NCI-H146 treated with DMSO at 0.1 percent for 48 hours (cell line): ENCODE results near the gene GDI1.

Source experiments
- DNase-seq: peaks from one replicate; lab custom pipeline; 2025; ENCODE audit not compliant: unreplicated experiment; lab: John Stamatoyannopoulos, UW

Gene GDI1

GRCh38 chrX:154436374-154436982 lies 476 bp upstream of the GDI1 start:
- peak; percentile 2 for DNase-seq

DNA sequence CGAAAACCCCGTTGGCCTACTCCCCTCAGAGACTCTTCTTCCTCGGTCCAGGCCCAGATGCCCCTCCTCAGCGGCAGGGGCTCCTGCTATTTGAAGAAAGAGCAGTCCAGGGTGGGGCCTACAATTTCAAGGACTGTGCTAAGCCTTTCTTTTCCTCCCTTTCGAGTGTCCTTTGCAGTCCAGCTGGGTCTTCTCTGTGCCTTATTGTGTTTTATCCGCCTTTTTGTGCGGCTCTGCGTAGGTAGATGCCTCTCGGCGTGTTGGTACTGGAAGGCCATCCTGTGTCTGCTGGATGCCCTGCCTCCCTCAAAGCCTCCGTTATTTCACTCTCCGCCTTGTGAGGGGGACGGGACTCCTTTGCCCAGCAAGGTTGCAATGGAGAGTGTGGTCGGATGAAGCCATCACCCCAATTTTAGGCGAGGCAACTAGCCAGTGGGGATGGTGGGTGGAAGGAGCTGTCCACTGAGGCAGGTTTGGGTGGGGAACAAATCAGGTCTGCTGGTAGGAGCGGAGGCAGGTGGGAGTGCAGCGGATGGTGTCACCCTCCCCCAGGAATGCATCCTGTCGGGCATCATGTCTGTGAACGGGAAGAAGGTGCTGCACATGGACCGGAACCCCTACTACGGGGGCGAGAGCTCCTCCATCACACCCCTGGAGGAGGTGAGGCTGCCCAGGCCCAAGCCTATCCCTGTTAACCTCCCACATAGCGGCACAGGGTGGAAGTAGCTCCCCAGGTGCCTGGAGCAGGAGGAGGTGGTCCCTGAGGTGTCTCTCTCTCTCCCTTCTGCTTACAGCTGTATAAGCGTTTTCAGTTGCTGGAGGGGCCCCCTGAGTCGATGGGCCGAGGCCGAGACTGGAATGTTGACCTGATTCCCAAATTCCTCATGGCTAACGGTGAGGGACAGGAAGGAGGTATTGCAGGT lies 1.3 kb downstream of the GDI1 start:
- DNase-seq = no peak

DNA sequence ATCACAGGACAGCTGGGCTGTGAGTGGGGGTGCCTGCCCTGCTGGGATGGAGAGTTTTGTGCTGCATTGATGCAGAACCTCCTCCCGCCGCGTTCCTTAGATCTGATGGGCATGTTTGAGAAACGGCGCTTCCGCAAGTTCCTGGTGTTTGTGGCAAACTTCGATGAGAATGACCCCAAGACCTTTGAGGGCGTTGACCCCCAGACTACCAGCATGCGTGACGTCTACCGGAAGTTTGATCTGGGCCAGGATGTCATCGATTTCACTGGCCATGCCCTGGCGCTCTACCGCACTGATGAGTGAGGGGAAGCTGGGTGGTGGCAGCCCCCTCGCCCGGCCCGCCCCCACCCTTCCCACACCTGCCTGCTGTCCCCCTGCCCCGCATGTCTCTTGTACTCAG lies 2.9 kb downstream of the GDI1 start:
- DNase-seq = no peak

DNA sequence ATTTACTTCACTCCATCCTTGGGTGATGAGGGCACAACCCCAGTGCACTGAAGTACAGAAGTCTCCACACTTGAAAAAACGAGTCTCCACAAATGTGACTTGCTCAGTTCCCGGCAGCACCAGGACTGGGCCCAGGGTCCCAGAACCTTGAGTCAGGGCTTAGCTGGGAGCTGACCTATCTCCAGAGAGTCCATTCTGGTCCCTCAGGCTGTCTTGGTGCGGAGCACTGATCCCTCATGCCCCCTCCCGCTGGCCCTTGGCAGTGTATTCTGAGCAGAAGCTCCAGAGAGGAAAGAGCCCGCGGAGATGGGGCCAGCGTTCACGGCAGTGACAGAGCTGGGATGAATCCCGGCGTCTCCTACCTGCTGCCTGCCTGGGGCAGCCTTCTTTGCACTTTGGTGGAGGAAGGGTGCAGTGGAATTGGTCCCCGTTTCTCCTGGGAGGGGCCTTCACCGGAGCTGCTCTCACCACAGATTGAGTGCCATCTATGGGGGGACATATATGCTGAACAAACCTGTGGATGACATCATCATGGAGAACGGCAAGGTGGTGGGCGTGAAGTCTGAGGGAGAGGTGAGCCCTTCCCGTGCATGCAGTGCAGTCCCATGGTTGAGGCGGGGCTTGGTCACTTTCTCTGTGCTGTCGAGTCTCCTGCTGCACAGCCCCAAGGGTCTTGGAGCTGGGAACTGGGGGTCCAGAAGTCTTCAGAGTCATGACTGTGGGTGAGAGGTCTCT lies 3.8 kb downstream of the GDI1 start:
- DNase-seq = no peak

GRCh38 chrX:154441564-154441963 lies 4.6 kb downstream of the GDI1 start:
- DNase-seq = no peak

- no peak for DNase-seq
These were observed 5.2 kb downstream of the GDI1 start for GRCh38 chrX:154441984-154442707.

- DNase-seq = no peak
These were observed 6.5 kb downstream of the GDI1 start for GRCh38 chrX:154443479-154443910.

DNA sequence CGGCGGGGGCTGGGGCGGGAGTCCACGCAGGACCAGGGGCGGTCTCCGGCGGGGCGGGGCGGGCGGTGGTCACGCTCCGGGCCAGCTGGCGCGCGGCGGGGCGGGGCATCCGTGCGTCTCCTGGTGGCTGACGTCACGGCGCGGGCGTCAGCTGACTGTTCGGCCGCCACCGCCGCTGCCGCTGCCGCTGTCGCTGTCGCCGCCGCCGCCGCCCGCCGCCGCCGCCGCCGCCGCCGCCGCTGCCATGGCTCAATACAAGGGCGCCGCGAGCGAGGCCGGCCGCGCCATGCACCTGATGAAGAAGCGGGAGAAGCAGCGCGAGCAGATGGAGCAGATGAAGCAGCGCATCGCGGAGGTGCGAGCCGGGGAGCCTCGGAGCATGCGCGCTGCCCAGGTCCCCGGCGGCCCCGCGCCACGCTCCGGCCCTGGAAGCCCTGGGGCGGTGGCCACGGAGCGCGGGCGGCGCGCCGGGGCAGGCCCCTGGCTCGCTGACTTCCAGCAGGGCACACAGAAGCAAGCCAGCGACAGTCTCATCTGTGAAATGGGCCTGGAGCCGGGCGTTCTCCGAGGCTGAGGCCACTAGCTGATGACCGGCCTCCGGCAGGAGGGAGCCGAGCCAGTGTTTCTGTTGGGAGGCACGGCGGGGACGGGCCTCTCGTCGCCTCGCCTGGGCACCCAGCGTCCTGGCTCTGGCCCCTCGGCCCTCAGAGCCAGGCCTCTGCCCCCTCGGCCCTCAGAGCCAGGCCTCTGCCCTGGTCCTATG lies 7.2 kb downstream of the GDI1 start, which contains the start of gene FAM50A:
FAM50A (plus strand) TSS at position 150 of the 763 bp plus-strand sequence; CDS start at position 245, 95 bp downstream.
- peak; percentile 33 for DNase-seq

- DNase-seq = no peak
These were observed 7.8 kb downstream of the GDI1 start for GRCh38 chrX:154444755-154445246.

GRCh38 chrX:154445776-154446175 lies 8.8 kb downstream of the GDI1 start:
- no peak for DNase-seq

- DNase-seq = no peak
These were observed 9.5 kb downstream of the GDI1 start for GRCh38 chrX:154446430-154446829.

DNA sequence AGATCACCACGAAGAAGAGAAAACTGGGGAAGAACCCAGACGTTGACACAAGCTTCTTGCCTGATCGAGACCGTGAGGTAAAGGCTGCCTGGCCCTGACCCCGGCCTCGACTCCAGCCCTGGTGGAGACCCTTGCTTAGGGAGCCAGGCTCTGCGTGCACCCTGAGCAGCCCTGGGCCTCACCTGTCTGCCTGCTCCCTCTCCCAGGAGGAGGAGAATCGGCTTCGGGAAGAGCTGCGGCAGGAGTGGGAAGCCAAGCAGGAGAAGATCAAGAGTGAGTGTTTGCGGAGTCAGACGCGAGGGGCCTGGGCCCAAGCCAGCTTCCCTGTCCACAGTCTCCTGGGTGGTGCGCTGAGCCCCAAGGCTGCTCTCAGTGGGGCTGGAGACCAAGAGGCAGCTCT lies 11.5 kb downstream of the GDI1 start:
- no peak for DNase-seq

GRCh38 chrX:154449618-154450017 lies 12.7 kb downstream of the GDI1 start:
- DNase-seq = no peak

GRCh38 chrX:154450312-154450711 lies 13.4 kb downstream of the GDI1 start:
- DNase-seq = no peak

DNA sequence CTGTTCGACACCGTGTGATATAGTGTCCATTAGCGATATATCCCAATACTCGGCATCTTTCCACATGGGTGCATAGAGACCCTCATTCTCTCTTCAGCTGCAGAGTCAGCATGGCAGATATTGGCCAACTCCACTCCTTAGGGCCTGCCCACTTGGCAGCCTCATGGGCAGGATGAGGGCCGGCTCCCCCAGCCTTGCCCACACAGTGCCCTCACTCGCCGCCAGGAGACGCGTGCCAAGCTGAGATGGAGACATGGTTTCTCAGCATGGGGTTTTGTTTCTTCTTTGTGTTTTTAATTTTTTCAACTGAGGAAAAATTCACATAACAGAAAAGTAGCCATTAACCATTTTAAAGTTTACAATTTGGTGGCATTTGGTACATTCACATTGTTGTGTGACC lies 15.9 kb downstream of the GDI1 start:
- no peak for DNase-seq

- DNase-seq = peak; percentile 16
These were observed 20.6 kb downstream of the GDI1 start for GRCh38 chrX:154457491-154458115.

- DNase-seq = no peak
These were observed 21.4 kb downstream of the GDI1 start, which contains the start of gene PLXNA3 for GRCh38 chrX:154458116-154458953. TSS of gene PLXNA3 (plus strand) at chrX:154458281. CDS start at chrX:154460184, 1,903 bp downstream.

DNA sequence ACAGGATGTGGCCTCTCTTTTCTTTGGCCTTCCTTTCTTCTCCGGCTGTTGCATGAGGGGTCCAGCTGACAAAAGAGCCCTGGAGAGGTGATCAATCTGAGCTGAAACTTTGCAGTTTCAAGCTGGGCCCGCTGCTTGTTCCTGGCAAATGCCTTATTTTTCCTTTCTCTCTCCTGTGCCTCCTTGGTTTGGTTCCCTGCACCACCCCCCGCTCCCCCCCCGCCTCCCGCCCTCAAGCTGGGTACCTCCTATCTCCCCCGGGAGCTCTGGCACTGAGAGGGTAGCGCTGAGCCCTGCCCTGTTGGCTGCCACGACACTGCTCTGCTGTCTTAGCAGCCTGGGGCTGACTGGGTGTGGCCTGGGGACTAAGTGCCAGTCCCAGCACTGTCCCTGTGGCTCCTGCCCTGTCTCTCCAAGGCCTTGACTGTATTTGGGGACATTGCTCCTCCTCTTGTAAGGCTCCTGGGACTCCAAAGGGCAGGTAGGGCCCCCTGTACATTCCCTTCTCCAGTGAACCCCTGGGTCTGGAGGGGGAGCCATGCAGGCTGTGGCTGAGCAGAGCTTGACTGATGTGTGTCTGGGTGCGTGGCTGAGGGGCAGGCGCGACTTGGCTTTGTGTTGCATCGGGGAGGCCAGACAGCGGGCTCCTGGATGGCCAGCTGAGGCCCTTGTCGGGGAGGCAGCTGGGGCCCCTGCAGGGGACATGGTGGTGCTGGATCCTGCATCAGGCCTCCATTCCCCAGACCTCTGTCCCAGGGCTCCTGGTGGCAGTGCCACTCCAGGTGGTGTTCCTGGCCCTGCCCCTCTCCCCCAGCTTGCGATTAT lies 22.2 kb downstream of the GDI1 start:
- DNase-seq = peak; percentile 2
